B cell (primary cell): ENCODE data around the gene PEX16. TPM values are rescaled to one million over a fixed set of nuclear protein-coding genes. Genes with fewer than 3 reads are reported as not detected.
A peak's percentile ranks its signal among the peaks of the same experiment; 100 is the strongest.

ENCODE experiments used
- ATAC-seq: fragments of 200-7000 bp; cut with Tn5 transposase; one replicate; pipeline ENCODE4 v1.10.0; 2021; ENCODE audit warnings: low read depth, mild to moderate bottlenecking, moderate number of reproducible peaks, moderate library complexity
- CTCF ChIA-PET: fragments of 350-600 bp; sonication (Branson Sonifier 250); formaldehyde crosslinking; loops from one replicate; lab custom pipeline; 2021; ENCODE audit warnings: antibody characterized with exemption, inconsistent platforms; lab: Charles Lee
- POLR2A ChIA-PET: fragments of 350-600 bp; sonication (Branson Sonifier 250); formaldehyde crosslinking; loops from one replicate; lab custom pipeline; 2021; ENCODE audit warnings: antibody characterized with exemption; lab: Charles Lee
- DNase-seq: peaks from one replicate; pipeline ENCODE4 v3.0.0; 2013
- H2AFZ ChIP-seq: 2 replicates; pipeline ENCODE4 v1.6.1; 2012; ENCODE audit warnings: mild to moderate bottlenecking, low read depth, low read length; ENCODE audit not compliant: insufficient read depth, poor library complexity, severe bottlenecking
- H3K27ac ChIP-seq, 2 donors: 1 replicate in 1 of 2; 2 replicates in 1 of 2; pipeline ENCODE4 v1.5.1; 2012 to 2013; ENCODE audit warnings: low read length in 2 of 2, mild to moderate bottlenecking in 2 of 2, moderate library complexity in 1 of 2
- H3K27me3 ChIP-seq, 4 experiments: fragments of 200-600 bp in 1 of 4; sonication (generic) in 1 of 4; replicated peaks in 1 of 4; 1 replicate in 2 of 4; 2 replicates in 2 of 4; pipeline versions ENCODE4 v1.6.1 to v1.7.0; 2013 to 2016; ENCODE audit warnings: low read length in 3 of 4, mild to moderate bottlenecking in 2 of 4, mixed read lengths in 1 of 4, moderate library complexity in 1 of 4; ENCODE audit not compliant: insufficient read depth in 4 of 4, control insufficient read depth in 3 of 4; ENCODE audit errors: control extremely low read depth in 1 of 4
- H3K36me3 ChIP-seq, 2 experiments: replicated peaks in 1 of 2; 1 replicate in 1 of 2; 2 replicates in 1 of 2; pipeline versions ENCODE4 v1.6.1 to v1.7.1; 2013; ENCODE audit warnings: low read length in 1 of 2; ENCODE audit not compliant: insufficient read depth in 2 of 2, control insufficient read depth in 1 of 2; ENCODE audit errors: control extremely low read depth in 1 of 2, extremely low read depth in 1 of 2
- H3K4me1 ChIP-seq, 2 donors: fragments of 200-600 bp in 1 of 2; sonication (generic) in 1 of 2; 1 replicate in 1 of 2; 2 replicates in 1 of 2; pipeline versions ENCODE4 v1.5.1 to v1.6.1; 2013 to 2017; ENCODE audit warnings: low read length in 2 of 2; ENCODE audit not compliant: control insufficient read depth in 2 of 2, insufficient read depth in 2 of 2
- H3K4me2 ChIP-seq: replicated peaks from 2 replicates; pipeline ENCODE3; 2012; ENCODE audit warnings: mild to moderate bottlenecking, low read depth, low read length; ENCODE audit not compliant: poor library complexity, severe bottlenecking
- H3K4me3 ChIP-seq, 5 experiments: fragments of 200-600 bp in 1 of 5; sonication (generic) in 1 of 5; 1 replicate in 3 of 5; 2 replicates in 2 of 5; pipeline versions ENCODE4 v1.5.1 to v1.7.0; 2011 to 2016; ENCODE audit warnings: low read length in 4 of 5, mild to moderate bottlenecking in 4 of 5, low read depth in 2 of 5, control low read depth in 1 of 5, moderate library complexity in 1 of 5; ENCODE audit not compliant: insufficient read depth in 1 of 5; ENCODE audit errors: control extremely low read depth in 1 of 5, extremely low read depth in 1 of 5
- H3K79me2 ChIP-seq: fragments of 200-600 bp; sonication (generic); one replicate; pipeline ENCODE4 v1.6.0; 2016; ENCODE audit warnings: low read length; ENCODE audit not compliant: control insufficient read depth, insufficient read depth
- H3K9ac ChIP-seq: fragments of 200-600 bp; sonication (generic); 2 replicates; pipeline ENCODE4 v1.6.1; 2017; ENCODE audit warnings: mild to moderate bottlenecking, low read length, moderate library complexity
- H3K9me3 ChIP-seq, 3 donors: one replicate each; pipeline versions ENCODE4 v1.6.1 to v1.7.1; 2013; ENCODE audit warnings: low read length in 2 of 3; ENCODE audit not compliant: control insufficient read depth in 2 of 3, insufficient read depth in 1 of 3; ENCODE audit errors: control extremely low read depth in 1 of 3
- H4K20me1 ChIP-seq: 2 replicates; pipeline ENCODE4 v1.6.0; 2012; ENCODE audit warnings: mild to moderate bottlenecking, low read length; ENCODE audit not compliant: insufficient read depth, control insufficient read depth, poor library complexity, severe bottlenecking
- H3K27ac Mint-ChIP-seq: one replicate; pipeline ENCODE4 v1.8.0; 2021; ENCODE audit warnings: mixed read lengths
- H3K27me3 Mint-ChIP-seq: one replicate; pipeline ENCODE4 v1.8.0; 2021; ENCODE audit warnings: mixed read lengths
- H3K4me1 Mint-ChIP-seq: one replicate; pipeline ENCODE4 v1.8.0; 2021; ENCODE audit warnings: mixed read lengths
- H3K4me3 Mint-ChIP-seq: one replicate; pipeline ENCODE4 v1.8.0; 2021; ENCODE audit warnings: mixed read lengths
- H3K9me3 Mint-ChIP-seq: one replicate; pipeline ENCODE4 v1.8.0; 2022; ENCODE audit warnings: mixed read lengths; ENCODE audit not compliant: insufficient read depth
- EZH2 ChIP-seq: IDR thresholded peaks from 2 replicates; pipeline ENCODE4 v1.6.1; 2012; ENCODE audit warnings: borderline replicate concordance, low read depth, mild to moderate bottlenecking, moderate library complexity, low read length; ENCODE audit not compliant: insufficient read depth, poor library complexity, severe bottlenecking
- WGBS: methylation state at CpG from one replicate; pipeline ENCODE4 v1.1.5; 2013; ENCODE audit warnings: missing lambda C conversion rate; ENCODE audit not compliant: insufficient coverage; 5-methylcytosine and 5-hydroxymethylcytosine counted together
- intact Hi-C: fragments of 100-400 bp; cut with micrococcal nuclease; formaldehyde crosslinking; loops from one replicate; pipeline ENCODE4 v1.10.0; 2022
- polyA plus RNA-seq: library from polyadenylated mRNA; depleted of rRNA; stranded (reverse); fragments of >200 nt; gene quantifications from 2 replicates; pipeline ENCODE4 v1.2.3, GENCODE V29; 2012
- total RNA-seq, 2 donors: library from RNA; stranded (reverse); fragments of 120-200 nt in 1 of 2; gene quantifications; 1 replicate in 1 of 2; 2 replicates in 1 of 2; pipeline versions ENCODE4 v1.2.3 to v1.2.4, GENCODE V29; 2013 to 2022
- TF ChIP-seq, protein P1 (sequence below): fragments of 200-600 bp; IDR thresholded peaks from one replicate; pipeline ENCODE4 v1.8.0; 2022; ENCODE audit warnings: antibody characterized with exemption, mild to moderate bottlenecking

The PEX16 gene
- total and polyA plus RNA-seq, 2 donors (not counting 1 experiment from before 2014, with no cell fraction given): 89.4 to 107 TPM

- Histone ChIP-seq H3K9ac (peak overlapping the region; percentile 82), H3K4me2 (peak overlapping the region; percentile 91), H2AFZ (no peak overlapping the region), H3K36me3 (peaks cover 0 to 38% of the 10 kb centered on the region in 2 experiments), H3K27ac (peak overlapping the region; percentile 92 to 93), H3K79me2 (peaks cover 95% of the 10 kb centered on the region), H4K20me1 (peaks cover 37% of the 10 kb centered on the region), H3K4me1 (peaks cover 65 to 84% of the 10 kb centered on the region in 2 donors), H3K27me3 (no peaks in the 10 kb centered on the region), H3K4me3 (peak overlapping the region; percentile 26 to 95 (median 79)), H3K9me3 (no peaks in the 10 kb centered on the region)
- intact Hi-C loops: loop anchor here (1.0 to 10.0 kb wide), 8 partner anchors 8 to 1625 kb away; partner anchors contain the start of genes CELF1, CRY2 and SLC35C1
- Mint-ChIP-seq H3K4me3 (peak overlapping the region; percentile 95), H3K27me3 (no peaks in the 10 kb centered on the region), H3K9me3 (no peaks in the 10 kb centered on the region), H3K27ac (peak overlapping the region; percentile 92), H3K4me1 (peaks cover 93% of the 10 kb centered on the region)
- ATAC-seq (peak; percentile 77), DNase-seq (peak; percentile 94)
- ChIA-PET CTCF (interaction anchor here (0.8 to 11.4 kb wide), 11 partner anchors 9 to 159 kb away, joined by 3 to 98 read pairs (median 6); partner anchors contain the start of genes LARGE2 and PEX16), POLR2A (interaction anchor here (0.6 to 10.9 kb wide), 11 partner anchors 9 to 1917 kb away, joined by 3 to 162 read pairs (median 4); partner anchors contain the start of genes CRY2, LARGE2, PEX16 and SLC35C1)
- 3% methylated on average over 13 of the region's 14 CpGs for WGBS
- TF ChIP-seq EZH2: no peak
- TF ChIP-seq, protein P1, sequence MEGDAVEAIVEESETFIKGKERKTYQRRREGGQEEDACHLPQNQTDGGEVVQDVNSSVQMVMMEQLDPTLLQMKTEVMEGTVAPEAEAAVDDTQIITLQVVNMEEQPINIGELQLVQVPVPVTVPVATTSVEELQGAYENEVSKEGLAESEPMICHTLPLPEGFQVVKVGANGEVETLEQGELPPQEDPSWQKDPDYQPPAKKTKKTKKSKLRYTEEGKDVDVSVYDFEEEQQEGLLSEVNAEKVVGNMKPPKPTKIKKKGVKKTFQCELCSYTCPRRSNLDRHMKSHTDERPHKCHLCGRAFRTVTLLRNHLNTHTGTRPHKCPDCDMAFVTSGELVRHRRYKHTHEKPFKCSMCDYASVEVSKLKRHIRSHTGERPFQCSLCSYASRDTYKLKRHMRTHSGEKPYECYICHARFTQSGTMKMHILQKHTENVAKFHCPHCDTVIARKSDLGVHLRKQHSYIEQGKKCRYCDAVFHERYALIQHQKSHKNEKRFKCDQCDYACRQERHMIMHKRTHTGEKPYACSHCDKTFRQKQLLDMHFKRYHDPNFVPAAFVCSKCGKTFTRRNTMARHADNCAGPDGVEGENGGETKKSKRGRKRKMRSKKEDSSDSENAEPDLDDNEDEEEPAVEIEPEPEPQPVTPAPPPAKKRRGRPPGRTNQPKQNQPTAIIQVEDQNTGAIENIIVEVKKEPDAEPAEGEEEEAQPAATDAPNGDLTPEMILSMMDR: no peak
Observed at GRCh38 chr11:45930031-45930794, 12.5 kb upstream of the PEX16 start.
